Measurements from ENCODE around the gene TSPAN9. TPM values are rescaled to one million over a fixed set of nuclear protein-coding genes. Genes with fewer than 3 reads are reported as not detected.

TSPAN9 gene
- total RNA-seq, 1 experiment from 2014 or later: 7.7 TPM

- intact Hi-C loops (cut with micrococcal nuclease; ENCODE audit: unreplicated experiment): no loop called here
- Histone ChIP-seq H3K9me3 (ENCODE audit: control insufficient read depth, insufficient read depth, low read depth, low read length) (no peaks in the 10 kb centered on the region), H3K4me1 (ENCODE audit: control insufficient read depth, insufficient read depth, low read length) (no peaks in the 10 kb centered on the region), H3K27ac (ENCODE audit: low read length) (no peak overlapping the region), H3K36me3 (ENCODE audit: control insufficient read depth, insufficient read depth, low read length) (no peaks in the 10 kb centered on the region), H3K4me3 (ENCODE audit: low read depth in 2 of 2, low read length in 2 of 2) (no peak overlapping the region), H3K27me3 (ENCODE audit: control insufficient read depth, insufficient read depth, low read length) (no peaks in the 10 kb centered on the region)
- ATAC-seq (no peak), DNase-seq (ENCODE audit: low read depth, low spot score) (no peak)
- CTCF ChIA-PET: no interaction called here
- POLR2A ChIA-PET: no interaction called here
- no peak for TF ChIP-seq CTCF (IDR thresholded peaks at IDR 0.05)
- no peak for TF ChIP-seq REST (IDR thresholded peaks at IDR 0.05; ENCODE audit: insufficient read depth in 1 of 2, low read depth in 2 of 2, low read length in 1 of 2)
- no peak for TF ChIP-seq POLR2AphosphoS5 (IDR thresholded peaks at IDR 0.05; ENCODE audit: low read depth, low read length)
- no peak for TF ChIP-seq TCF7L2 (IDR thresholded peaks at IDR 0.05; ENCODE audit: low read depth, low read length)
- in situ Hi-C loops (cut with HindIII; ENCODE audit: low pct_unique_long_range_greater_than_20kb, low sequenced_read_pairs): no loop called here
- no TSS peak for BruUV-seq (replicated peaks)
Observed at GRCh38 chr12:3216726-3217682, 139.8 kb downstream of the TSPAN9 start.

GRCh38 chr12:3217683-3218079 is 140.5 kb downstream of the TSPAN9 start:
- POLR2A ChIA-PET: no interaction called here
- no peak for TF ChIP-seq CTCF (IDR thresholded peaks at IDR 0.05)
- TF ChIP-seq REST (IDR thresholded peaks at IDR 0.05; ENCODE audit: insufficient read depth in 1 of 2, low read depth in 2 of 2, low read length in 1 of 2): no peak
- no peak for TF ChIP-seq POLR2AphosphoS5 (IDR thresholded peaks at IDR 0.05; ENCODE audit: low read depth, low read length)
- no peak for TF ChIP-seq SIN3A (IDR thresholded peaks at IDR 0.05; ENCODE audit: borderline replicate concordance, insufficient read depth, low read depth, low read length)
- TF ChIP-seq TCF7L2 (IDR thresholded peaks at IDR 0.05; ENCODE audit: low read depth, low read length): no peak
- Histone ChIP-seq H3K4me1 (ENCODE audit: control insufficient read depth, insufficient read depth, low read length) (no peaks in the 10 kb centered on the region), H3K36me3 (ENCODE audit: control insufficient read depth, insufficient read depth, low read length) (no peaks in the 10 kb centered on the region), H3K27ac (ENCODE audit: low read length) (no peak overlapping the region), H3K4me3 (ENCODE audit: low read depth in 2 of 2, low read length in 2 of 2) (no peak overlapping the region), H3K9me3 (ENCODE audit: control insufficient read depth, insufficient read depth, low read depth, low read length) (no peaks in the 10 kb centered on the region), H3K27me3 (ENCODE audit: control insufficient read depth, insufficient read depth, low read length) (no peaks in the 10 kb centered on the region)
- BruUV-seq (replicated peaks): no TSS peak
- intact Hi-C loops (cut with micrococcal nuclease; ENCODE audit: unreplicated experiment) (no loop called here), in situ Hi-C loops (cut with HindIII; ENCODE audit: low pct_unique_long_range_greater_than_20kb, low sequenced_read_pairs) (no loop called here)
- ATAC-seq: no peak
- CTCF ChIA-PET: no interaction called here
- no peak for DNase-seq (ENCODE audit: low read depth, low spot score)
